SK-N-SH (cell line): ENCODE data around the gene ALOXE3. TPM values are rescaled to one million over a fixed set of nuclear protein-coding genes. Genes with fewer than 3 reads are reported as not detected.

ENCODE experiments used
- CTCF ChIA-PET: fragments of 300-600, 350-600 bp; formaldehyde crosslinking; extraction: SDS; loops from one replicate; lab custom pipeline; 2021; lab: Yijun Ruan, JAX
- POLR2A ChIA-PET: fragments of 350-600 bp; sonication (Branson Sonifier 250); formaldehyde crosslinking; extraction: SDS; loops from one replicate; lab custom pipeline; 2020; ENCODE audit warnings: antibody characterized with exemption, inconsistent platforms; lab: Yijun Ruan, JAX
- DNase-seq: peaks from one replicate; pipeline ENCODE4 v3.0.0; 2012
- H2AFZ ChIP-seq: fragments of 200-600 bp; sonication (generic); 2 replicates; pipeline ENCODE4 v1.8.1; 2016; ENCODE audit warnings: antibody characterized with exemption, mild to moderate bottlenecking, low read depth
- H3F3A ChIP-seq: fragments of 200-600 bp; sonication (generic); replicated peaks from 2 replicates; pipeline ENCODE3; 2016; ENCODE audit warnings: antibody characterized with exemption, mild to moderate bottlenecking; ENCODE audit not compliant: insufficient read depth
- H3K27ac ChIP-seq, 2 experiments: fragments of 200-500 bp in 1 of 2; fragments of 200-600 bp in 1 of 2; sonication (Bioruptor generic) in 1 of 2; sonication (generic), shearing (Covaris generic) in 1 of 2; 2 replicates each; pipeline versions ENCODE4 v1.5.1 to v1.6.1; 2014 to 2016; ENCODE audit warnings: low read depth in 2 of 2, inconsistent platforms in 1 of 2, low read length in 1 of 2, mild to moderate bottlenecking in 1 of 2, mixed read lengths in 1 of 2
- H3K27me3 ChIP-seq: fragments of 200-600 bp; sonication (generic), shearing (Covaris generic); 2 replicates; pipeline ENCODE4 v1.6.1; 2016; ENCODE audit warnings: mixed run types; ENCODE audit not compliant: insufficient read depth
- H3K36me3 ChIP-seq, 2 experiments: fragments of 200-500 bp in 1 of 2; fragments of 200-600 bp in 1 of 2; sonication (Bioruptor generic) in 1 of 2; sonication (generic) in 1 of 2; replicated peaks in 1 of 2; 2 replicates each; pipeline versions ENCODE3 to v1.5.1; 2014 to 2016; ENCODE audit warnings: low read length in 1 of 2, mild to moderate bottlenecking in 1 of 2; ENCODE audit not compliant: insufficient read depth in 2 of 2, control insufficient read depth in 1 of 2
- H3K4me1 ChIP-seq, 2 experiments: fragments of 200-500 bp in 1 of 2; fragments of 200-600 bp in 1 of 2; sonication (Bioruptor generic) in 1 of 2; sonication (generic), shearing (Covaris generic) in 1 of 2; 2 replicates each; pipeline versions ENCODE4 v1.5.1 to v1.6.1; 2014 to 2016; ENCODE audit warnings: low read depth in 1 of 2, low read length in 1 of 2, mixed run types in 1 of 2; ENCODE audit not compliant: insufficient read depth in 2 of 2, control insufficient read depth in 1 of 2
- H3K4me2 ChIP-seq: fragments of 200-600 bp; sonication (generic), shearing (Covaris generic); 2 replicates; pipeline ENCODE4 v1.6.1; 2017; ENCODE audit warnings: mixed run types
- H3K4me3 ChIP-seq, 2 experiments: fragments of 200-500 bp in 1 of 2; fragments of 200-600 bp in 1 of 2; sonication (Bioruptor generic) in 1 of 2; sonication (generic), shearing (Covaris generic) in 1 of 2; 2 replicates each; pipeline versions ENCODE4 v1.5.1 to v1.8.1; 2014 to 2016; ENCODE audit warnings: low read depth in 2 of 2, inconsistent platforms in 1 of 2, low read length in 1 of 2, mild to moderate bottlenecking in 1 of 2, mixed read lengths in 1 of 2, moderate library complexity in 1 of 2
- H3K79me2 ChIP-seq: fragments of 200-600 bp; sonication (generic); 2 replicates; pipeline ENCODE4 v1.8.1; 2017; ENCODE audit warnings: mild to moderate bottlenecking; ENCODE audit not compliant: insufficient read depth
- H3K9ac ChIP-seq: fragments of 200-600 bp; sonication (generic); 2 replicates; pipeline ENCODE4 v1.6.1; 2017; ENCODE audit warnings: mixed run types
- H3K9me2 ChIP-seq: fragments of 200-600 bp; sonication (generic); 2 replicates; pipeline ENCODE4 v1.6.1; 2017; ENCODE audit warnings: mixed run types
- H3K9me3 ChIP-seq: fragments of 200-600 bp; sonication (generic); 2 replicates; pipeline ENCODE4 v1.6.1; 2017; ENCODE audit warnings: mixed run types, mild to moderate bottlenecking, moderate library complexity
- H4K20me1 ChIP-seq: fragments of 200-600 bp; sonication (generic); 2 replicates; pipeline ENCODE4 v1.6.1; 2017; ENCODE audit warnings: mild to moderate bottlenecking, mixed run types; ENCODE audit not compliant: insufficient read depth
- CHD2 ChIP-seq: fragments of 150-350 bp; IDR thresholded peaks from 2 replicates; pipeline ENCODE4 v1.6.1; 2018; ENCODE audit warnings: low read length; ENCODE audit not compliant: partially characterized antibody
- ELF1 ChIP-seq: IDR thresholded peaks from 2 replicates; pipeline ENCODE4 v1.4.0; 2012
- EZH2phosphoT487 ChIP-seq: fragments of 200-600 bp; sonication (generic); IDR thresholded peaks from 2 replicates; pipeline ENCODE4 v1.6.1; 2017; ENCODE audit warnings: low read depth, mixed run types, mild to moderate bottlenecking, antibody characterized with exemption, moderate library complexity, borderline replicate concordance
- GATA2 ChIP-seq: sonication (generic); formaldehyde crosslinking; IDR thresholded peaks from 2 replicates; pipeline ENCODE4 v1.5.0; 2020; ENCODE audit warnings: mild to moderate bottlenecking, missing genetic modification reagents
- JUND ChIP-seq: IDR thresholded peaks from 2 replicates; pipeline ENCODE4 v1.4.0; 2012
- POLR2AphosphoS5 ChIP-seq: IDR thresholded peaks from 2 replicates; pipeline ENCODE4 v1.6.1; 2012; ENCODE audit warnings: low read depth, low read length
- RCOR1 ChIP-seq: fragments of 150-350 bp; IDR thresholded peaks from 2 replicates; pipeline ENCODE4 v1.6.1; 2017; ENCODE audit warnings: antibody characterized with exemption, low read length
- RXRA ChIP-seq: IDR thresholded peaks from 2 replicates; pipeline ENCODE4 v1.4.0; 2012; ENCODE audit warnings: low read depth, mild to moderate bottlenecking, borderline replicate concordance
- SIN3A ChIP-seq: IDR thresholded peaks from 2 replicates; pipeline ENCODE4 v1.6.1; 2012; ENCODE audit warnings: low read depth, mild to moderate bottlenecking, low read length, moderate library complexity, borderline replicate concordance
- TCF12 ChIP-seq: IDR thresholded peaks from 2 replicates; pipeline ENCODE4 v1.4.0; 2012
- WGBS: methylation state at CpG from one replicate; pipeline ENCODE4 v1.1.6; 2017; ENCODE audit warnings: low lambda C conversion rate; 5-methylcytosine and 5-hydroxymethylcytosine counted together
- polyA plus RNA-seq, 3 experiments: library from polyadenylated mRNA; depleted of rRNA; stranded (reverse); fragments of >200 nt; gene quantifications; 2 replicates each; pipeline ENCODE4 v1.2.3, GENCODE V29; 2012
- TF ChIP-seq, protein P1 (sequence below): IDR thresholded peaks from 2 replicates; pipeline ENCODE4 v1.6.1; 2012; ENCODE audit warnings: mild to moderate bottlenecking, low read depth, low read length, moderate library complexity
- TF ChIP-seq, protein P2 (sequence below): IDR thresholded peaks from 2 replicates; pipeline ENCODE4; 2012
- TF ChIP-seq, protein P3 (sequence below): fragments of 200-600 bp; sonication (generic); IDR thresholded peaks from 2 replicates; pipeline ENCODE4 v1.6.1; 2017; ENCODE audit warnings: antibody characterized with exemption, mild to moderate bottlenecking, moderate library complexity

Gene ALOXE3
- polyA plus RNA-seq, 1 of the 3 experiments (the other 2 are of a cell fraction) = 0.46 TPM

DNA sequence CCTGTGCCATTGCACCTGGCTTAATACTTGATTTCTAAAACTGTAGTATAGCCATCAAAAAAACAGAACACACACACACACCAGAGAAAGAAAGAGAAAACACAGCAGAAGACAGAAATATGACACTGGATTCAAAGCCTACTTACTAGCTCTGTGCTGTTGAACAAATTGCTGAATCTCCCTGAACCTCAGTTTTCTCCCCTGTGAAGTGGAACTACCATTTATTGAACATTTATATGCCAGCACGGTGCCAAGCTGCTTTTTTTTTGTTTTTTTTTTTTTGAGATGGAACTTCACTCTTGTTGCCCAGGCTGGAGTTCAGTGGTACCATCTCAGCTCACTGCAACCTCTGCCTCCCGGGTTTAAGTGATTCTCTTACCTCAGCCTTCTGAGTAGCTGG, 17.6 kb downstream of the ALOXE3 start:
- Histone ChIP-seq H2AFZ (no peak overlapping the region), H3K36me3 (no peaks in the 10 kb centered on the region), H3K9me3 (no peaks in the 10 kb centered on the region), H3K4me3 (no peak overlapping the region), H3K79me2 (no peaks in the 10 kb centered on the region), H3F3A (no peaks in the 10 kb centered on the region), H3K4me1 (no peaks in the 10 kb centered on the region), H3K4me2 (no peak overlapping the region), H4K20me1 (no peaks in the 10 kb centered on the region), H3K27ac (no peak overlapping the region), H3K9ac (no peak overlapping the region), H3K27me3 (peaks cover 4% of the 10 kb centered on the region; the same call in 1 of the 2 replicates), H3K9me2 (no peaks in the 10 kb centered on the region)
- DNase-seq = no peak
- CTCF ChIA-PET = interaction anchor here (0.7 to 3.0 kb wide), 12 partner anchors 8 to 83 kb away, joined by 3 to 21 read pairs (median 6); partner anchors contain the start of genes ALOXE3 and HES7
- POLR2A ChIA-PET = no interaction called here
- WGBS = 43% methylated on average over 2 of the region's 2 CpGs
- TF ChIP-seq, protein P1, sequence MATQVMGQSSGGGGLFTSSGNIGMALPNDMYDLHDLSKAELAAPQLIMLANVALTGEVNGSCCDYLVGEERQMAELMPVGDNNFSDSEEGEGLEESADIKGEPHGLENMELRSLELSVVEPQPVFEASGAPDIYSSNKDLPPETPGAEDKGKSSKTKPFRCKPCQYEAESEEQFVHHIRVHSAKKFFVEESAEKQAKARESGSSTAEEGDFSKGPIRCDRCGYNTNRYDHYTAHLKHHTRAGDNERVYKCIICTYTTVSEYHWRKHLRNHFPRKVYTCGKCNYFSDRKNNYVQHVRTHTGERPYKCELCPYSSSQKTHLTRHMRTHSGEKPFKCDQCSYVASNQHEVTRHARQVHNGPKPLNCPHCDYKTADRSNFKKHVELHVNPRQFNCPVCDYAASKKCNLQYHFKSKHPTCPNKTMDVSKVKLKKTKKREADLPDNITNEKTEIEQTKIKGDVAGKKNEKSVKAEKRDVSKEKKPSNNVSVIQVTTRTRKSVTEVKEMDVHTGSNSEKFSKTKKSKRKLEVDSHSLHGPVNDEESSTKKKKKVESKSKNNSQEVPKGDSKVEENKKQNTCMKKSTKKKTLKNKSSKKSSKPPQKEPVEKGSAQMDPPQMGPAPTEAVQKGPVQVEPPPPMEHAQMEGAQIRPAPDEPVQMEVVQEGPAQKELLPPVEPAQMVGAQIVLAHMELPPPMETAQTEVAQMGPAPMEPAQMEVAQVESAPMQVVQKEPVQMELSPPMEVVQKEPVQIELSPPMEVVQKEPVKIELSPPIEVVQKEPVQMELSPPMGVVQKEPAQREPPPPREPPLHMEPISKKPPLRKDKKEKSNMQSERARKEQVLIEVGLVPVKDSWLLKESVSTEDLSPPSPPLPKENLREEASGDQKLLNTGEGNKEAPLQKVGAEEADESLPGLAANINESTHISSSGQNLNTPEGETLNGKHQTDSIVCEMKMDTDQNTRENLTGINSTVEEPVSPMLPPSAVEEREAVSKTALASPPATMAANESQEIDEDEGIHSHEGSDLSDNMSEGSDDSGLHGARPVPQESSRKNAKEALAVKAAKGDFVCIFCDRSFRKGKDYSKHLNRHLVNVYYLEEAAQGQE = no peak
- TF ChIP-seq, protein P2, sequence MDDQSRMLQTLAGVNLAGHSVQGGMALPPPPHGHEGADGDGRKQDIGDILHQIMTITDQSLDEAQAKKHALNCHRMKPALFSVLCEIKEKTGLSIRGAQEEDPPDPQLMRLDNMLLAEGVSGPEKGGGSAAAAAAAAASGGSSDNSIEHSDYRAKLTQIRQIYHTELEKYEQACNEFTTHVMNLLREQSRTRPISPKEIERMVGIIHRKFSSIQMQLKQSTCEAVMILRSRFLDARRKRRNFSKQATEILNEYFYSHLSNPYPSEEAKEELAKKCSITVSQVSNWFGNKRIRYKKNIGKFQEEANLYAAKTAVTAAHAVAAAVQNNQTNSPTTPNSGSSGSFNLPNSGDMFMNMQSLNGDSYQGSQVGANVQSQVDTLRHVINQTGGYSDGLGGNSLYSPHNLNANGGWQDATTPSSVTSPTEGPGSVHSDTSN = no peak
- TF ChIP-seq JUND = no peak
- TF ChIP-seq SIN3A = no peak
- no peak for TF ChIP-seq RXRA
- TF ChIP-seq EZH2phosphoT487 = no peak
- TF ChIP-seq ELF1 = no peak
- TF ChIP-seq CHD2 = no peak

DNA sequence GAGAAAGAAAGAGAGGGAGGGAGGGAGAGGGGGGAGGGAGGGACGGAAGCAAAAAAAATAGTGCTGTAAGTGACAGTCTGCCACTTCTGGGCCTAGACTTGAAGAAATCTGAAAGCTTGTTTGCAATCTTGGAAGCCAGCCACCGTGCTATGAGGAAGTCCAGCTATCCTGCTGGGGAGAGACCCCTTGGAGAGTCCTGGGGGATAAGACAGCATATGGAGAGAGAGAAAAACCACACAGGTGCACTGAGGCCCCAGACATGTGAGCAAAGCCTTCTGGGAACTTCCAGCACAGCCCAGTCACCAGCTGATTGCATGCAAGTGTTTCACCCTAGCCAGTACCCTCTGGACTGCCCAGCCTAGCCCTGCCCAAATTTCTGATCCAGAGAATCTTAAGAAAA, 18.2 kb downstream of the ALOXE3 start:
- H3K36me3 ChIP-seq = no peaks in the 10 kb centered on the region
- no peak overlapping the region for H3K27ac ChIP-seq
- H3F3A ChIP-seq = no peaks in the 10 kb centered on the region
- no peaks in the 10 kb centered on the region for H3K9me3 ChIP-seq
- H2AFZ ChIP-seq = no peak overlapping the region
- 56% methylated on average over 2 of the region's 2 CpGs for whole genome bisulfite sequencing
- TF ChIP-seq SIN3A = no peak
- TF ChIP-seq POLR2AphosphoS5 = no peak
- TF ChIP-seq, protein P3, sequence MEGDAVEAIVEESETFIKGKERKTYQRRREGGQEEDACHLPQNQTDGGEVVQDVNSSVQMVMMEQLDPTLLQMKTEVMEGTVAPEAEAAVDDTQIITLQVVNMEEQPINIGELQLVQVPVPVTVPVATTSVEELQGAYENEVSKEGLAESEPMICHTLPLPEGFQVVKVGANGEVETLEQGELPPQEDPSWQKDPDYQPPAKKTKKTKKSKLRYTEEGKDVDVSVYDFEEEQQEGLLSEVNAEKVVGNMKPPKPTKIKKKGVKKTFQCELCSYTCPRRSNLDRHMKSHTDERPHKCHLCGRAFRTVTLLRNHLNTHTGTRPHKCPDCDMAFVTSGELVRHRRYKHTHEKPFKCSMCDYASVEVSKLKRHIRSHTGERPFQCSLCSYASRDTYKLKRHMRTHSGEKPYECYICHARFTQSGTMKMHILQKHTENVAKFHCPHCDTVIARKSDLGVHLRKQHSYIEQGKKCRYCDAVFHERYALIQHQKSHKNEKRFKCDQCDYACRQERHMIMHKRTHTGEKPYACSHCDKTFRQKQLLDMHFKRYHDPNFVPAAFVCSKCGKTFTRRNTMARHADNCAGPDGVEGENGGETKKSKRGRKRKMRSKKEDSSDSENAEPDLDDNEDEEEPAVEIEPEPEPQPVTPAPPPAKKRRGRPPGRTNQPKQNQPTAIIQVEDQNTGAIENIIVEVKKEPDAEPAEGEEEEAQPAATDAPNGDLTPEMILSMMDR = no peak
- TF ChIP-seq RCOR1 = no peak
- no peak for TF ChIP-seq TCF12
- no peak for TF ChIP-seq RXRA
- TF ChIP-seq GATA2 (CRISPR knock-in tag) = no peak
- H3K4me1 ChIP-seq = no peaks in the 10 kb centered on the region
- ChIA-PET CTCF (interaction anchor here (0.7 to 3.0 kb wide), 10 partner anchors 9 to 59 kb away, joined by 3 to 21 read pairs (median 8); partner anchors contain the start of genes ALOXE3 and HES7), POLR2A (no interaction called here)
- no peak overlapping the region for H3K9ac ChIP-seq
- H3K27me3 ChIP-seq = peaks cover 7% of the 10 kb centered on the region; the same call in 1 of the 2 replicates
- H3K9me2 ChIP-seq = no peaks in the 10 kb centered on the region
- H3K79me2 ChIP-seq = no peaks in the 10 kb centered on the region
- no peak overlapping the region for H3K4me3 ChIP-seq
- no peaks in the 10 kb centered on the region for H4K20me1 ChIP-seq
- H3K4me2 ChIP-seq = no peak overlapping the region
- no peak for DNase-seq
